GM10847 (cell line): ENCODE data around the gene NEB.

ENCODE experiments used
- POLR2A ChIP-seq: IDR thresholded peaks from 2 replicates; pipeline ENCODE4 v1.6.1; 2011; ENCODE audit not compliant: insufficient read length; ENCODE audit errors: extremely low read depth

The NEB gene

GRCh38 chr2:151619337-151619989 lies 114.8 kb downstream of the NEB start:
- no peak for TF ChIP-seq POLR2A

- TF ChIP-seq POLR2A, result no peak
These were observed 117.4 kb downstream of the NEB start for GRCh38 chr2:151616760-151617339.

- TF ChIP-seq POLR2A, result no peak
These were observed 119.5 kb downstream of the NEB start for GRCh38 chr2:151614606-151615306.

- TF ChIP-seq POLR2A, result no peak
These were observed 120.1 kb downstream of the NEB start for GRCh38 chr2:151614159-151614558.

GRCh38 chr2:151611351-151611750 lies 122.9 kb downstream of the NEB start:
- no peak for TF ChIP-seq POLR2A

- no peak for TF ChIP-seq POLR2A
These were observed 124.0 kb downstream of the NEB start for GRCh38 chr2:151610310-151610709.

- TF ChIP-seq POLR2A, result no peak
These were observed 124.6 kb downstream of the NEB start for GRCh38 chr2:151609705-151610104.

GRCh38 chr2:151577116-151577515 lies 157.2 kb downstream of the NEB start:
- TF ChIP-seq POLR2A, result no peak

- no peak for TF ChIP-seq POLR2A
These were observed 158.2 kb downstream of the NEB start for GRCh38 chr2:151576080-151576479.

GRCh38 chr2:151575338-151575737 lies 158.9 kb downstream of the NEB start:
- TF ChIP-seq POLR2A, result no peak

- no peak for TF ChIP-seq POLR2A
These were observed 164.1 kb downstream of the NEB start for GRCh38 chr2:151570191-151570590.

- no peak for TF ChIP-seq POLR2A
These were observed 165.1 kb downstream of the NEB start for GRCh38 chr2:151569167-151569566.

- no peak for TF ChIP-seq POLR2A
These were observed 165.8 kb downstream of the NEB start for GRCh38 chr2:151568501-151568900.

GRCh38 chr2:151567006-151567405 lies 167.3 kb downstream of the NEB start:
- TF ChIP-seq POLR2A, result no peak

GRCh38 chr2:151562398-151562797 lies 171.9 kb downstream of the NEB start:
- no peak for TF ChIP-seq POLR2A

- no peak for TF ChIP-seq POLR2A
These were observed 174.0 kb downstream of the NEB start for GRCh38 chr2:151560289-151560688.
